A673 (cell line): ENCODE data around the gene TPR.

Source experiments
- EZH2 ChIP-seq: fragments of 200-600 bp; sonication (generic); IDR thresholded peaks from 2 replicates; pipeline ENCODE4 v1.6.1; 2017; ENCODE audit warnings: borderline replicate concordance, low read depth, mild to moderate bottlenecking, mixed read lengths, antibody characterized with exemption, low read length; ENCODE audit not compliant: poor library complexity, severe bottlenecking
- TF ChIP-seq, protein P1 (sequence below): fragments of 300-800, 200-600 bp; sonication (generic); conservative IDR thresholded peaks from 2 replicates; pipeline ENCODE4 v1.5.1; 2017; ENCODE audit warnings: low read depth, mild to moderate bottlenecking, antibody characterized with exemption, low read length, moderate library complexity, mixed read lengths

DNA sequence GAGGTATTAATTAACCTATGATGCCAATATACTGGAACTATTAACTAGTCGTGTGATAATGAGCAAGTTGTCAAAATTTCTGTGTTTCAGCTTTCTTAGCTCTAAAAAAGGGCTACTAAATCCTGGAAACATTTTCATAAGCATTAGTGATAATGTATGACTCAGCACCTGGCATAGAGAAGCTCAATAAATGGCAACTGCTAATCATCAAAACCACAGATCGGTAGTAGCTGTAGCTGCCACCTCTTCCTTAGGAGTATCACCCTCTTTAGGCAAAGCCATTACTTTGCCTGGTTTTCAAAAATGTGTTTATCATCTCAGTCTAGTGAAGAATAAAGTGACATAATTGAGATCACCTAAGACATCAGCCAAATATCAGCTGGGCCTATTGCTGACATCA lies 75.5 kb downstream of the TPR start:
- TF ChIP-seq, protein P1, sequence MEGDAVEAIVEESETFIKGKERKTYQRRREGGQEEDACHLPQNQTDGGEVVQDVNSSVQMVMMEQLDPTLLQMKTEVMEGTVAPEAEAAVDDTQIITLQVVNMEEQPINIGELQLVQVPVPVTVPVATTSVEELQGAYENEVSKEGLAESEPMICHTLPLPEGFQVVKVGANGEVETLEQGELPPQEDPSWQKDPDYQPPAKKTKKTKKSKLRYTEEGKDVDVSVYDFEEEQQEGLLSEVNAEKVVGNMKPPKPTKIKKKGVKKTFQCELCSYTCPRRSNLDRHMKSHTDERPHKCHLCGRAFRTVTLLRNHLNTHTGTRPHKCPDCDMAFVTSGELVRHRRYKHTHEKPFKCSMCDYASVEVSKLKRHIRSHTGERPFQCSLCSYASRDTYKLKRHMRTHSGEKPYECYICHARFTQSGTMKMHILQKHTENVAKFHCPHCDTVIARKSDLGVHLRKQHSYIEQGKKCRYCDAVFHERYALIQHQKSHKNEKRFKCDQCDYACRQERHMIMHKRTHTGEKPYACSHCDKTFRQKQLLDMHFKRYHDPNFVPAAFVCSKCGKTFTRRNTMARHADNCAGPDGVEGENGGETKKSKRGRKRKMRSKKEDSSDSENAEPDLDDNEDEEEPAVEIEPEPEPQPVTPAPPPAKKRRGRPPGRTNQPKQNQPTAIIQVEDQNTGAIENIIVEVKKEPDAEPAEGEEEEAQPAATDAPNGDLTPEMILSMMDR, result no peak
- TF ChIP-seq EZH2, result no peak
